ENCODE data around the gene COA1.
A peak's percentile ranks its signal among the peaks of the same experiment; 100 is the strongest.
"Not testable (repeated sequence)": the region's sequence is repeated elsewhere in the genome, so short reads cannot be mapped to it uniquely, and the experiment has no call there.

COA1 gene

GRCh38 chr7:43625980-43626379 is 103.3 kb downstream of the COA1 start:
- DNase-seq, result no peak

GRCh38 chr7:43625453-43625852 is 103.9 kb downstream of the COA1 start:
- no peak for DNase-seq

DNA sequence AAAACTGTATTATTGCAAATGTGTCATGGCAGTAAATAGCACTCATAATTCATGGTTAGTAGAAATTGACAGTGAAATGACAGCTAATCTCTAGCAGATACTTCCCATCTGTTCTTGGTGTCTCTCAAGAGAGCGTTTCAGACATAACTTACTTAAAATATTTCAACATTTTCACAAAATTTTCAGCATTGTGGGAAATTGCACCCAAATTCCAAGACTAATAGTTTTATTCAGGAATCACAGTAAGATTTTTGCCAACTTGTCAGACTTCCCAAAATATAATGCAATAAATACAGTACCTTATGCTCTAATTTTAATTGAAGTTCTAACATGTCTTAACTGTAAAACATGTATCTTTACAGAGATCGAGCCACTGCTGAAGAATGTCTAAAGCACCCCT is 105.2 kb downstream of the COA1 start:
- DNase-seq, result no peak

DNA sequence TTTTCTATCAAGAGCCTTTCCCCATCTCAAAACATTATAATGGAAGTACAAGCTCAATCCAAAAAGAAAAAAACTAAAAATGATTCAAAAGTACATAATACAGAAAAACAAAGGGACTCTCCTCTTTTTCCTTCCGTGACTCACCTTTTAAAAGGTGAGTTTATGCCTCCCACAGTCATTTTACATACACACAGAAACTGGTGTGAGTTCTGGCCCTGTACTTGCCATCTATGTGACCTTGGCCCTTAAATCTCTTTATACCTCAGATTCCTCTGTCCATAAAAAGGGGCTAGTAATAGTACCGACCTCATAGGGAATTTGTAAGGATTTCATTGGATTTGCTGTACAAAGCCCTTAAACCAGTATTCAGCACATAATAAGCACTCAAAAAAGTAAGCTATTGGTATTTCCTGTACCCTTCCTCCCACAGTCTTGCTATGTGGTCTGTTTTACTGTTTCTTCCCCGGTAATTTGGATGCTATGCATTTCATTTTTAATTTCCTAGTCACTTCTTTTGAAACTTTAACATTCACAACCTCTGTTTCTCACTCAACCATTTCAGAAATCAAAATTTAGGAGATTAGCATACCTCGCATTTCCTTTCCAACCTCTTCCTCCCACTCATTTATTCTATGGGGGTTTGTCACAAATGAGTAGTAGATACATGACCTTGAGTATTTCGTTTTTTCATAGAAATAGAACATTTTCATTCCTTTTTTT is 107.4 kb downstream of the COA1 start:
- no peak for DNase-seq

- no peak for DNase-seq
Measured at GRCh38 chr7:43619213-43620012, 109.9 kb downstream of the COA1 start.

DNA sequence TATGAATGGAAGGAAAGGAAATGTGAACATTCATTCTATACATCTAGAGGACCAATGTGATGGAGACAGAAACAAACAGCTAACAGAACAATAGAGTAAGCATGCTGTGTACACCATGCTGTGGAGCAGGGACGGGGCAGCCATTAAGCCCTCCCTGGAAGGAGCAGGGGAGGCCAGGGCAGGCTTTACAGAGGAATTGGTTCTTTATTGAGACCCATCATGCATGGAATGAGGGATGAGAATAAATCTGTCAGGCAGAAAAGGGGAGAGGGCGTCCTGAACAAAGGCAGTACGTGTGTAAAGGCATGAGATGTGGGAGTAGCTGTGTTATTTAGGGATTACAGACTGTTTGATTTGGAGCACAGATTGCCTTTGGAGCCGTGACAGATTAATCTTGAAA is 111.2 kb downstream of the COA1 start:
- DNase-seq, result no peak

DNA sequence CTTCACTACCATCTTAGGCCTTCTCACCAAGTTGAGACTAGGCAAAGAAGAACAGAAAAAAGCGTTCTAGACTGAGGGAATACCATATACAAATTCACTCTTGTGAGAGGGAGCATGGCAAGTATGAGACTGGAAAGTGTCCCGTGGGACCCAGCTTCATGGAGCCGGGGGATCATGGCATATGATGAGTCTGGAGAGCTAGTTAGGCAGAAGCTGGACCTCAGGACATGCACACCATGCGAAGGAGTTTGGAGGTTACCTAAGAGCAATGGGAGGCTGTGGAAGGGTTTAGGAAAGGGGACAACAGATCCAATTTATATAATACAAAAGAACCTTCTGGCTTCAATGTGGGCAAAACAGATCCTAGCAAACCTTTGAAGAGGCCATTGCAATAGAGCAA is 112.3 kb downstream of the COA1 start:
- no peak for DNase-seq

- no peak for DNase-seq
Measured at GRCh38 chr7:43615558-43616145, 113.7 kb downstream of the COA1 start.

- no peak for DNase-seq
Measured at GRCh38 chr7:43612599-43613589, 116.4 kb downstream of the COA1 start.

DNA sequence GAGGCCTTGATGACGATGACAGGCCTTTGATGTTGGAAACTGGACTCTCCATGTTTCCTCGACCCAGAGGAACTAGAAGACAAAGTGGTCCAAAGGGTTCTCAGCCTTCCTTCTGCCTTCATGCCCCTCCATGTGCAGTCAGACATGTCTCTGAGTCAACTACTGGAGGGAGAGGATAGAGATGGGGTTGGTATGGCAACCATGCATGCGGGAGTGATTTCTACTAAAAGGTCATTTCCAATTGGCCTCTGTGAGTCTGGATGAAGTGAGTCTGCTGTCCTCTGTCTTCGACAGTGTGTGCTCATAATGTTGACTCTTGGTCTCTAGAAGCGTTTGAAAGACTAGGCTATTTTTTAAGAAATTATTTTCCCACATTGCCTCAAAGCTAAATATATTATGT is 117.2 kb downstream of the COA1 start:
- DNase-seq, result no peak

DNA sequence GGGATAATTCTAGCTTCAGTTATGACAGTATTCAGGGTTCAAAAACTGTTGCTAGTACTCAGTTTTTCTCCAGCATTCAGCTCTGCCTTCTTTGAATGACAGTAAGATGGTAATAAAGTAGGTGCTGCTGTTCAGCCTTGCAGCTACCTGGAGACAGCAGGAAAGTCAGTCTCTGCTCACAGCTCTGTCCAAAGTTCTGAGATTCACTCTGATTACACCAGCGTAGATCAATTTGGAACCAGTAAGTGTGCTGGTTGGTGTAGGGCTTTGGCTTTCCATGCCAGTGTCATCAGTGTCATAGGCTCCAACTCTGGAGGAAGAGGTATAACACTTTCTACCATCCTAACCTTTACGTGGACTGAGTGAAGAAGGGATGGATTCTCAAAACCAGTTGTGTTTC is 120.2 kb downstream of the COA1 start:
- DNase-seq, result no peak

- DNase-seq, result no peak
Measured at GRCh38 chr7:43604251-43604650, 125.1 kb downstream of the COA1 start.

DNA sequence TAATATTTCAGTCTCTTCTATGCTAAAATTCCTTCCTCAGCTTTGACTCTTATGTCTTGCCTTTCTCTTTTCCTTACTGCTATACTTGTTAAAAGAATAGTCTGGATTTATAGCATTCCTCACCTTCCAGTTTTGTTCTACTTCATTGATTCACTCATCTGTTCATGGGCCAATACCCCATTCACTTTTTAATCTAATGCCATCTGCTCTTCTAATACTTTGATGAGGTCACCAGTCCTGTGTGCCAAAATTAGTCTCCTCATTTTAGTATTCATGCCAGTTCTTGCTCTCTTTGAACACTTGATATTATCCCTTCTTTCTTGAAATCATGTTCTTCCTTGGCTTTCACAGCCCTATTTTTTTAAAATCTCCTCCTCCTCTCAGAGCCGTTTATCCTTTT is 127.1 kb downstream of the COA1 start:
- no peak for DNase-seq

DNA sequence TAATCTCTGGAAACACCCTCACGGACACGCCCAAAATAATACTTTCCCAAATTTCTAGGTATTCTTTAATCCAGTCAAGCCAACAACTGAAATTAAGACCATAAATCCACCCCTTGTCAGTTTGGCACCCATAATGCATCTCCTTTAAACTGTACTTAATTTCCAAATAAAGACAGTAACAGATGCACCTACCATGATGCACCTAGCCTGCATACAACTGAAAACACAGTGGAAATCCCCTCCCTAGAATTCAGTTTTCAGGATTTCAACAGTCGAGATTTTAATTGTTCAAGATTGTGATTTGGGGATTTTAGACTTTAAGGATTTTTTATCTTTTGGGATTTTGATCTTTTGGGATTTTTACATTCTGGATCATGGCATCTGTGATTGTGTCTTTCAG is 129.3 kb downstream of the COA1 start:
- DNase-seq, result no peak

- not testable (repeated sequence) for DNase-seq
Measured at GRCh38 chr7:43596426-43596825, 132.9 kb downstream of the COA1 start.

DNA sequence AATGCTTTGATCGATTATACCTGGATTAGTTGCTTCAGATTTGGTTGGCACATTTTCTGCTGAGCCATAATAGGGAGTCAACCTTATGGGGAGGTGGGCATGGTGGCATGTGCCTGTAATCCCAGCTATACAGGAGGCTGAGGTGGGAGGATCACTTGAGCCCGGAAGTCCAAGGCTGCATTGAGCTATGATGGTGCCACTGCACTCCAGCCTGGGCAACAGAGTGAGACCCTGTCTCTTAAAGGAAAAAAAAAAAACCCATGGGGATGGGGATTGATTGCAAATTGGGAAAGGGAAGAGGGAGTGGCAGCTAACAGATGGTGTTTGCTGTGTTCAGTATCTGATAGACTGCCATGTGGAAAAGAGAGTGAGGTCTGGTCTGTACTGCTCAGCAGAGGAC is 135.3 kb downstream of the COA1 start:
- no peak for DNase-seq

DNA sequence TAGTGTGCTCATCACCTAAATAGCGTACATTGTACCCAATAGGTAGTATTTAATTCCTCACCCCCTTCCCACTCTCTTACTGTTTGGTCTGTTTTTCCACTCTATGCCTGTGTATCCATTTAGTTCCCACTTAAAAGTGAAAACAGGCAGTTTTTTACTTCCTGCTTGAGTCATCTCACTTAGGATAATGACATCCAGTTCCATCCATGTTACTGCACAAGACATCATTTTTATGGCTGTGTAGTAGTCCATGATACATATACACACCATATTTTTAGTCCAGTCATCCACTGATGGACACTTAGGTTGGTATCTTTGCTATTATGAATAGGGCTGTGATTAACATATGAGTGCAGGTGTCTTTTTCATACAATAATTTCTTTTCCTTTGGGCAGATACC is 136.3 kb downstream of the COA1 start:
- peak in 1 of 2 donors; percentile 6 for DNase-seq

- no peak for DNase-seq
Measured at GRCh38 chr7:43592326-43592725, 137.0 kb downstream of the COA1 start.

GRCh38 chr7:43591558-43592180 is 137.7 kb downstream of the COA1 start:
- no peak for DNase-seq

DNA sequence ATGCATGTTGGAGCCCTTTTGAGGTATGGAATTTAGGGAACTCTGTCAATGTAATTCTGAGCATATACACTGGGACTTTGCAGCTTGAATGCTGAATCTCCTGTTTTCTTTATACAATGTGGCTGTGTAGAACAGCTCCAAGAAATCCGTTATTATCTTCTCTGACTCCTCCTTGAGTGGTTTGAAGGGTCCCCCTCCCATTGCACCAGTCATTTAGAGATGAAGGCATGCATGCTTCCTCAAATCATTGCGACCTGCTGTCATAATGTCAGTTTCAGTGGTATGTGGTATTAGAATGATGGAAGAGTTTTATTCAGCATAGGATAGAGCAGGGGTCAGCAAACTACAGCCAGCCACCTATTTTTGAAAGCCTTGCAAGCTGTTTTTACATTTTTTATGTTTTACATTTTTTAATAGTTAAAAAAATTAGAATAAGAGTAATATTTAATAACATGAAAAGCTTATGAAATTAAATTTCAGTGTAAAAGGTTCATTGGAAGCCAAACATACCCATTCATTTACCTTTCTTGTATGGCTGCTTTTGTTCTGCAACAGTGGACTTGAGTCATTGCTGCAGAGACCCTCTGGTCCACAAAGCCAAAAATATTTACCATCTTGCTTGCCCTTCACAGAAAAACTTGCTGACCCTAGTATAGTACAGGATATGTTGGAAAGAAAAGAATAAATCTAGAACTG is 138.3 kb downstream of the COA1 start:
- peak in 1 of 2 donors; percentile 6 for DNase-seq

DNA sequence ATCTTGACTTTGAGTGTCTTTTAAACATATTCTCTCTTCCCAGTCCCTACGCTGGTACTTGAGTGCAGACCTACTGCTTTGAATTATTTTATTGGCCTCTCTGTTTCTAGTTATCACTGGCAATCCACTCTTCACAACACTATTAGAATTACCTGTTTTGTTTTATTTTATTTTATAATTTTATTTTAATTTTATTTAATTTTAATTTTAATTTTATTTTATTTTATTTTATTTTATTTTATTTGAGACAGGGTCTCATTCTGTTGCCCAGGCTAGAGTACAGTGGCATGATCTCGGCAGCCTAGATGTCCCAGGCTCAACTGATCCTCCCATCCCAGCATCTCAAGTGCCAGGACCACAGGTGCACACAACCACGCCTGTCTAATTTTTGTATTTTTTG is 139.6 kb downstream of the COA1 start:
- no peak for DNase-seq

Data from inflammatory macrophage (primary cell).